HG02759 (cell line): Measurements from ENCODE around the gene GGACT.
"Not testable (repeated sequence)": the region's sequence is repeated elsewhere in the genome, so short reads cannot be mapped to it uniquely, and the experiment has no call there.

ENCODE experiments used
- ATAC-seq: cut with Tn5 transposase; IDR thresholded peaks from one replicate; pipeline ENCODE4 v1.9.1; 2021; ENCODE audit warnings: mild to moderate bottlenecking, moderate library complexity; ENCODE audit not compliant: unreplicated experiment

GGACT gene

DNA sequence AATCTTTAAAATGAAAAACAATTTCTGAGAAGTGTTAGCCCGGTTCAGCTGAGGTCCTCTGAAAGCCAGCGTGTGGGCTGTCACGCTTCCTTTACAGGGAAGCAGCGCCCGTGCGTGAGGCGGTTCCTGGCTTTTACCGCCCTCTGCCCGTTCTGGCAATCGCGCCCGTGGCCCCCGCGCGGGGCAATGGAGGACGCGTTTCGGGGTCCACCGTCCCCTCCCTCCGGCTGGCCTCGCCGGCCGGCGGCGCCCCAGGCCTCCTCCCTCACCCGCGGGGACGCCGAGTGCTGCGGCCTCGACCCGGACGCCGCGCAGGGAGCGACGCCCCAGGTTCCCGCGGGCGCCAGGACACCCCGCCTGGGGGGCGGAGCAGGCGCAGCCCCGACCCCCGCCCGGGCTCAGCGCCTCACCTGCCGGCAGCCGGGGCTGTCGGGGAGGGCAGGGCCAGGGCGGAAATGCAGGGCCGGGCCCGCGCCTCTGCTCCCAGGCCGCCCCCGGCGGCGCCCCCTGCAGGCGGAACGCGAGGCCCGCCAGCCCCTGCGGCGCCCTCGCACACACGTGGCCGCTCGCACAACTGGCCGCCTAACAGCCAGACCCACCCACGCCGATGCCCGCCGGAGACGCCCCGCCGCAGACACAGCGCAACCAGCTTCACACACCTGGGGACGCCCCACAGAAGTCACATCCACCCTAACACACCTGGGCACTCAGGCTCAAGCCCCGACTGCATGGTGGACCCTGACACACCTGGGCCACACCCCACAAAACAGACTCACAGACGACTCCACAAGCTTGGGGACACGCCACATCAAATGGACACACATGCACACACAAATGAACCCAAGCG, at the start of gene GGACT:
Gene GGACT, minus strand, starts transcription at position 459 of the 847 bp plus-strand sequence. CDS start 56,198 bp downstream, outside the sequence.
- ATAC-seq, result peak; percentile 98

- no peak for ATAC-seq
Measured at GRCh38 chr13:100637796-100638195, 49.2 kb upstream of the GGACT start.

DNA sequence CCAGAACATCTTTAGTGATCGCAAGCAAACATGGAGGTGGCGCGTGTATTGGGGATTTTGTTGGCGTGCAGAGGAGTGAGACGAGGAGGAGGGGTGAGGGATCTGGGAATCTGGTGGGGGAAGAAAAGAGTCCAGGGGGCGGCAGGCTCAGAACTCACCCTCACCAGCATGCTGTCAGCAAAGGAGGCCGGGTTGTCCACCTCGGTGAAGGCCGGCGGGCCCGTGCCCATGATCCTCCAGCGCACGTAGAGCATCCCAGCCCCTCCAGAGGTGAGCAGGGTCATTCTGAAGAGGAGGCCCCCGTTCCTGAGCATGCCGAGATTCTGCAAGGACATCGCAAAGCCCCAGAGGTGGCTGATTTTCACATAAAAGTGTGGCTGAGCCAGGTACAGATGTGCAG, 48.8 kb upstream of the GGACT start:
- no peak for ATAC-seq

DNA sequence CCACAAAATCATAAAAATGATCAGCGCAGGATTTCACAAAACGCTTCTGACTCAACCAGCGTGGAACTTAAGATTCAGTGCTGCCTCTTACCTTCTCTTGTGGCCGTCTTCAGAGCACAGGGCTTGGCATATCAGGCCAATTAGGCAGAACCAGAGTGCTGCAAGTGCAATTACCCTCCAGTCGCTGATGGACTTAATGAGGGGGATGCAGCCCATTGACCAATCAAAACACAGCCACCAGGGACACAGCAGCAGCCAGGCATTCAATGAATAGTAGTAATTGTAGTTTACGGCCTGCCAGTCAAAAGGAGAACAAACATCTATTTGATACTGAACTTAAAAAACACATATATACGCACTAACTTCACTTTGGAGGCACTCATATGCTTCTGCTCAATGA, 47.9 kb upstream of the GGACT start:
- no peak for ATAC-seq

GRCh38 chr13:100636004-100636403, 47.4 kb upstream of the GGACT start:
- ATAC-seq, result no peak

- no peak for ATAC-seq
Measured at GRCh38 chr13:100634696-100635095, 46.1 kb upstream of the GGACT start.

DNA sequence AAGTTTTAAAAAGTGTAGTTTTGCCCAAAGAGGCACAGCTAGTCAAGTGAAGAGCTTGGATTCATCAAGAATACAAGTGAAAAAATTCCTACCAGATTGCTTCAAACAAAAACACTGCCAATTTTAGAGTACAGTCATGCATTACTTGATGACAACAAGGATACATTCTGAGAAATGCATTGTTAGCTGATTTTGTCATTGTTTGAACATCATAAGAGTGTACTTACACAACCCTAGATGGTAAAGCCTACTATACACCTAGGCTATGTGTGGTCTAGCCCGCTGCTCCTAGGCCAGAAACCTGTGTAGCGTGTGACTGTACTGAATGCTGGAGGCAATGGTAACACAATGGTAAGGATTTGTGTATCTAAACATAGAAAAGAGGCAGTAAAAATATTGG, 44.9 kb upstream of the GGACT start:
- no peak for ATAC-seq

- no peak for ATAC-seq
Measured at GRCh38 chr13:100630555-100630954, 42.0 kb upstream of the GGACT start.

GRCh38 chr13:100627120-100627519, 38.5 kb upstream of the GGACT start:
- ATAC-seq, result no peak

DNA sequence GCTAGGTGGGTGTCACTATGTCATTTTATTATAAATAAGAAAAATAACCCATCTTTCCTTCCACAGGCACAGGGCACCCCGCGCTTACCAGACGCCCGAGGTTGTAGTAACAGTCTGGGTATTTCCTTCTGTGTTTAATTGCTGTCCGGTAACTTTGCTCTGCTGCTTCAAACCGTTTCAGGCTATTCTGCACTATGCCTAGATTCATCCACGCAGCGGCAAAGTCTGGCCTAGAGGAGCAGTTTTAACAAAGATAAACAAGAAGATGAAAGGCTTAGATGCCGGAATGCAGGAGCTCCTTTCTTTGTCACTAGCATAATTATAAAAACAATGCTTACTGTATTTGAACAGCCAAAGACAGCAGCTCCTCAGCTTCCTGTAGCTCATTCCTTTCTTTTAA, 36.9 kb upstream of the GGACT start:
- ATAC-seq, result no peak

DNA sequence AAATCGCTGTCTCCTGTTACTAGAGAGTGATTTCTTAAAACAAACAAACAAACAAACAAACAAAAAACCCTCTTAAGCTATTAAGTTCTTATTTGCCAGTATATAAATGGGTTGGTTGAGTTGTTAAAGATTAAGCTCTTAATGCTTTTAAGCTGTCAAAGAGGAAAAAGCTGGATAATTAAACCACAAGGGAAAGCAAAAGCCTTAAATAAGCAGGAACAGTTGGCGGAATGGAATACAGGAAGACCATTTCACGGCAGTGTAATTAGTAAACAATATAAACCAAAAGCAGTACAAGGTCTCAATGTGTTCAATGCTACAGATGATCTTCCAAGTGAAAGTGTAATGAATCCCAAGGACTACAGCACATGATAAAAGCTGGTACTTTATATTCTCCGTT, 32.2 kb upstream of the GGACT start:
- ATAC-seq, result no peak

DNA sequence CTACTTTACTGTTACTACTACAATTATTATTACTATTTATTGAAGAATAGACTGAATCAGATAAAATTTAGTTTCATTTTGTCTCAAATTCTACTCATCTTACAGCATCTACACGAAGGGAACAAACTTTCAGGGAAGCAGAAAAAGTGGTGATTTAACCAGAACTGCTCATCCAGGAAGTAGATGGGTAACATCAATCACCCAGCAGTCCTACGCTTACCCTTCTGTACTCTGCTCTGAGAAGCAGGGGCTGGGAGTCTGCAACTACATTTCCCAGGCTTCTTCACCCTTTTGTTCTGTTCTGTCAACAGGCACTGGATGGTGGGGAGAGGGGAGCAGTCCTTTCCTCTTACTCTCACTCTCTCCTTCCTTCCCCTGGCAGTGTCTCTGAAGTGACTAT, 31.4 kb upstream of the GGACT start:
- no peak for ATAC-seq

DNA sequence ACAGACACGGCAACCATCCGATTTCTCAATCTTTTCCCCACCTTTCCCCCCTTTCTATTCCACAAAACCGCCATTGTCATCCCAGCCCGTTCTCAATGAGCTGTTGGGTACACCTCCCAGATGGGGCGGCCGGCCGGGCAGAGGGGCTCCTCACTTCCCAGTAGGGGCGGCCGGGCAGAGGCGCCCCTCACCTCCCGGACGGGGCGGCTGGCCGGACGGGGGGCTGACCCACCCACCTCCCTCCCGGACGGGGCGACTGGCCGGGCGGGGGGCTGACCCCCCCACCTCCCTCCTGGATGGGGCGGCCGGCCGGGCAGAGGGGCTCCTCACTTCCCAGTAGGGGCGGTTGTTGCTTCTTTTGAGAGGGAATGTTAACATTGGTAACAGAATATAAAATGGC, 30.3 kb upstream of the GGACT start:
- ATAC-seq, result not testable (repeated sequence)

GRCh38 chr13:100613031-100613430, 24.4 kb upstream of the GGACT start:
- ATAC-seq, result no peak

GRCh38 chr13:100611678-100612492, 23.3 kb upstream of the GGACT start:
- no peak for ATAC-seq

DNA sequence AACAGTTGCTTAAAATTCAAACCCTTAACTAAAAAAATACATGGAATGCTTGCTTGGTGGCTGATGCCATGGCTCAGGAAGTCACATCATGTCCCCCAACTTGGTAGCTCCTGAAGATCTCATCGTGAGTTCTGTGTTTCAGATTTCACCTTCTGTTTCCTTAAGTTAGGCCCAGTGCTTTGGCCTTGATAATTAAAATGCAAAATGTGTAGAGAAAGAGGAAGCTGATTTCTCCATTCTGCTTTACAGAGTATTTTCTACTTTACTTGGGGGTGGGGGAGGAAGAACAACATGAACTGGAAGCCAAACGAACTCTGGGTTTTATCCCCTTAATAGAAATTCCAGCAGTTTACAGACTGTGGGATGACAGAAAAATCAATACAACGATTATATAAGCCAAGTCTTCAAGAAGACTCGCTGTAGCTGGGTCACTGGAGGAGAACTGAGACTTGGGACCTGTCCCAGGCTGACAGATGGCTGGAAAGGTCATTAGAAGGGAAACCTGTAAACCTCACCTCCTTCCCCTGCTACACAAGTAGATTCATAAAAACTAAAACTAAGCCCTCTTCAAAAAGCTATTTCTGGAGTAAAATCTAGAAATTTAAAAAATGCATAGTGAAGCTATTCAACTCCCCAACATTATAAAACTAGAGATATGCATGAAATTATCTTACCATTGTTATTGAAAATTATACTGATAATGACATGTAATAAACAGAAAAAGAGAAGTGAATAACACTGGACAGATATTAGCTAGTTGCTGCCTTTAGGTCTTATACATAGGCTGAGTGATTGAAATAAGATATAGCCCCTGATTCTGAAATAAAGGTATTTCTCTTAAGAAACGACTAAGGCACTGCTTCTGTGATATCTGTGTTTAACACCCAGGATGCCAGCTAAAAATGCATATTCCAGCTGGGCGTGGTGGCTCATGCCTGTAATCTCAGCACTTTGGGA, 22.1 kb upstream of the GGACT start:
- peak; percentile 34 for ATAC-seq

- peak; percentile 77 for ATAC-seq
Measured at GRCh38 chr13:100608906-100609305, 20.3 kb upstream of the GGACT start.

- no peak for ATAC-seq
Measured at GRCh38 chr13:100608489-100608888, 19.9 kb upstream of the GGACT start.

- no peak for ATAC-seq
Measured at GRCh38 chr13:100604918-100605710, 16.5 kb upstream of the GGACT start.

GRCh38 chr13:100602493-100603111, 14.0 kb upstream of the GGACT start:
- ATAC-seq, result no peak
